ENCODE measurements around the gene MAN2A1.
"Not testable (repeated sequence)": the region's sequence is repeated elsewhere in the genome, so short reads cannot be mapped to it uniquely, and the experiment has no call there.

Gene MAN2A1

DNA sequence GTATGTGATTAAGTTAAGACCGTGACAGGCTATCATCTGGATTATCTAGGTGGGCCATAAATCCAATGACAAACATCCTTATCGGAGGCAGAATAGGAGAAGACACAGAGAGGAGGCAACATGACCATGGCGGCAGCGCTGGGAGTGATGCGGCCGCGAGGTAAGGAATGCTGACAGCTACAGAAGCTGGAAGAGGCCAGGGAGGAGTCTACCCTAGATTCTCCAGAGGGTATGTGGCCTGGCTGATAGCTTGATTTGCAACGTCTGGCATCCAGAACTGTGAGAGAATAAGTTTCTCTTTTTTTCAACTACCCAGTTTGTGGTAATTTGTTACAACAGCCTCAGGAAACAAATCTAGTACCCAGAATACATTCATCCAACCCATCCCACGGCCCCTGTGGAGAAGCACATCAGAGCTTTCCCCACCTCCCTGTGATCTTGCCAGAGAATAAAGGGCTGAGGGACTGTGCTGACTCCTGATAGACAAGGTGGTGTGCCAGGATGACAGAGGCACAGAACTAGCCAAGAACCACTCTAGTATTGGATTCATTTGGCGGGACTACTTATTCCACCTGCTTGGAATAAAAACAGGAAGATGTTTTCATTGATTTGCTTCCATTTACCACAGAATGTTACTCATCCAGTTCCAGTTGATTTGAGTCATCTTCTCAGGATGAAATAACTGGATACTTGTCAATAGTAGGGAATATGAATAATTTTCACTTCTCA lies 187.4 kb downstream of the MAN2A1 start:
- DNase-seq = peak; percentile 83

DNA sequence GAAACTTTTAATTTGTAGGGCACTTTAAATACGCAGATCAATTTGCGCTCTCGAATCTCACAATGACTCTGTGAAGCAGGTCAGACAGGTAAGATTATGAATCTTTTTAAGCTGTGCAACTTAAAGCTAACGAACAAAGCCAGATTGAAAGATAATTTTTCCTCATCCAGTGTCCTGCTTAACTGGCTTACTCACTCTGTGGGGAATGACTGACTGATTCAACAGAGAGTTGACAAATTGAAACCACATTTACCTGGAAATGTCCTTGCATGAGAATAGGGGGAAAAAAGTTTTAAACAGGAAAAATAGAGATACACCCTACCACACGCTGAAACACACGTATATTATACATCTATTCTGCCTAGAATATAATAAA lies 187.9 kb downstream of the MAN2A1 start:
- DNase-seq = peak; percentile 62

DNA sequence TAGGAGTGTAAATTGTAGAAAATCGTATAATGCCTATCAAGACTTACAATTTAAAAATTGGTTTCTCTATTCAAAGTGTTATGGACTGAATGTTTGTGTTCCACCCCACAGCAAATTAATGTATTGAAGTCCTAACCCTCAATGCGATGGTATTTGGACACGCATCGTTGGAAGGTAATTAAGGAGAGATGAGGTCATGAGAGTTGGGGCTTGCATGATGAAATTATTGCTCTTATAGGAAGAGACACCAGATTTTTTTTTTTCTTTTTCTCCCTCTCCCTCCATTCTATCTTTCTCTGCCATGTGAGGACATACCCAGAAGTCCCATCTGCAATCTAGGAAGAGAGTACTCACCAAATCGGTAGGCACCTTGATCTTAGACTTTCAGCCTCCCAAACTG lies 189.2 kb downstream of the MAN2A1 start:
- DNase-seq = no peak

DNA sequence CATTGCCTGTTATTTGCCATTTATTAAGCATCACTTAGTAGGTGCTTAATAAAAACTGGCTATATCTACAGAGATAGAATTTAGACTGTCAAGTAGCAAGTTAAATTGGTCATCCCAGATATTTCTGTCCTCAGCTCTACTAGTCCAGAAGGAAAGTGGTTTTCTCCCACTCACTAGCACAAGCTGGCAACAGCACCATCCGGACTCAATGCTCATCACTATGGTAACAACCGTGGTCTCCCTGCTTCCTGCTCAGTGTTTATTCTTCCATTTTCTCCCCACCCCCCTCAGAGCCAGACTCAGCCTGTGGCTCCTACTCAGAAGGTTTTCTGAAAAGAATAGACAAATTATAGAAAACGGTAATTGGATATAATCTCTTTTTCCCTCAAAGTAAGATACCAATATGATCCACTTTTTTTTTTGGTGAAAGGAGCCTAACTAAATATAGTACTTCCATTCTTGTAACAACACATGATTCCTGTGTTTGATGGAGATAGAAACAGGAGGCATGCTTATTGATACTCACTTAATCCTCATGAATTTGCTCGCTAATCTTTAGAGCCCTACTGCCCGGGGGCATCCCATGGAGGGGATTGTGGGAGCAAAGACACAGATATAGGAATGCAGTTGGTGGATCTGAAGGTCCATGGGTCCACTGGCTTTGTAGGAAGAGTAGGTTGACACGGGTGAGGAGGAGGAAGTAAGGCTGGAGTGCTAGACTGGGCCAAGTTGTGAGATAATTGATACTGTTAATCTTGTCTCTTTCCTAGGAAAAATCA lies 191.4 kb downstream of the MAN2A1 start:
- peak; percentile 10 for DNase-seq

DNA sequence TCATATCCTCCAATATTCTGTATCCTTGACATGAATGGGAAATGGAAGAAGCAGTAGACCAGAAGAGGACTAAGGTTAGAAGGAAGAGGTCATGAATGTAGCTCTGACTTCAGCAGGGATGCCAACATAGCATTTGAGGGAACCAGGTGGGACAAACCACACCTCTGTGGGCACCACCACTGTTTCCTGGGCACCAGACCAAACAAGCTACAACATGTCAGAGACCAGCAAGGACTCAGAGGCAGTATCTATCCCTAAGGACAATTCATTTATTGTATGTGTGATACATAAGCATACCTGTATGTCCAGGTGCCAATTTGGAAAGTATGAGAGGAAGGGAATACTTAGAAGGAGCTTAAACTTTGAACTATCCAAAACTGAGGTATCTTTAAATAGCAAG lies 192.8 kb downstream of the MAN2A1 start:
- DNase-seq = no peak

DNA sequence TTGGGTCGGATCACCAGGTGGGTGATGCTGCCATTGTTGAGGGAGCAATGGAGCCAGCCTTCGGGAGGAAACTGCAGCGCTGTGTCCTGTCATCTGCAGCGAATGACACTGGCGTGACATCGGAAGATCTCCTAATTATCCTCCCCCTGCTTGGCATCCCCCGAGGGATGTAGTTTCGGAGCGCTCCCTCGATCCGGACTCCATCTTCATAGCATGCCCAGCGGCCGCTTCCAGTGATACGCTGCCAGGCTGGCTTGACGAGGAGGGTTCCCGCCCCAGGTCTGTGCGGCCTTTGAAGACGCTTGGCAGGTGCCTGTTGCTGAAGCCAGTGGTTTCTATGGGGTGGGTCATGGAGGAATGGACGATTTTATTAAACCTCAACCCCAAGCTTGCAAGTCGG lies 194.9 kb downstream of the MAN2A1 start:
- no peak for DNase-seq

DNA sequence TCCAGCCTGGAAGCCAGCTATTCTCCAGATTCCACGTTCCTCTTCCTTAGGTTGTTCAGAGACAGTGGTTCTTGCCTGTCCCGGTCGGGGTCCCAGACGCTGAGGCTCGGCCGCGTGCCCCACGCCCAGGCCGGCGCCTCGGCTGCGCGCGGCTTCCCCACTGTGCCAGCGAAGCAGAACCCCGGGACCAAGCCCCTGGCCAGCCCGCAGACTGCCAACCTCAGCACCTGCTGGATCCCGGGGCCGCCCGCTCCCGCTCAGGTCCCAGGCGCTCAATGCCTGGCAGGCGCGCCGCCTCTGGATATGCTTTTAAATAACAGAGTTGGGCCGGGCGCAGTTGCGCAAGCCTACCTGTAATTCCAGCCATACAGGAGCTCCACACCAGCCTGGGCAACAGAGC lies 195.5 kb downstream of the MAN2A1 start:
- DNase-seq = no peak

DNA sequence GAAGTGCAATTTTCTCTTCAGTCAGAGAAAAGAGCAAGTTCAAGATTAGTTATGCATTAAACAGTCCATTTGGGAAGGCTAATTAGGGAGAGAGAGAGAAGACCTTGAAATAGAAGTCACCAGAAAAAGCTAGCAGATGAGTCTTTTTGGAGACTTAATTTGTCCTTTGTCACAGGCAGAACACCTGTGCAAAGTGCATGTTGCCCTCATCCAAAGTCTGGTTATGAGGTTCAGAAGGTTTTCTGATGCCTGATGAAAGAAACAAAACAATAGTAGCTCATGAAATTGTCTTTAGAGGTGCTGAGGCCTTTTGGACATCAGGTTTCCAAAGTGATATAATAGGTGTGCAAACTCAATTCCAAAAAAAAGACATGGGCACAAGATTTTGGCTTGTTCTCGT lies 199.3 kb downstream of the MAN2A1 start:
- no peak for DNase-seq

DNA sequence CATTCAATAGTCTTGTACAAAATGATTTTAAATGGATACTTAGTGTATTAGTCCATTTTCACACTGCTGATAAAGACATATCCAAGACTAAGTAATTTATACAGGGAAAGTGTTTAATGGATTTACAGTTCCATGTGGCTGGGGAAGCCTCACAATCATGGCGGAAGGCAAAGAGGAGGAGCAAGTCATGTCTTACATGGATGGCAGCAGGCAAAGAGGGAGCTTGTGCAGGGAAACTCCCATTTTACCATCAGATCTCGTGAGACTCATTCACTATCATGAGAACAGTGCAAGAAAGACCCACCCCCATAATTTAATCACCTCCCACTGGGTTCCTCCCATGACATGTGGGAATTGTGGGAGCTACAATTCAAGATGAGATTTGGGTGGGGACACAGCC lies 203.5 kb downstream of the MAN2A1 start:
- DNase-seq = not testable (repeated sequence)

DNA sequence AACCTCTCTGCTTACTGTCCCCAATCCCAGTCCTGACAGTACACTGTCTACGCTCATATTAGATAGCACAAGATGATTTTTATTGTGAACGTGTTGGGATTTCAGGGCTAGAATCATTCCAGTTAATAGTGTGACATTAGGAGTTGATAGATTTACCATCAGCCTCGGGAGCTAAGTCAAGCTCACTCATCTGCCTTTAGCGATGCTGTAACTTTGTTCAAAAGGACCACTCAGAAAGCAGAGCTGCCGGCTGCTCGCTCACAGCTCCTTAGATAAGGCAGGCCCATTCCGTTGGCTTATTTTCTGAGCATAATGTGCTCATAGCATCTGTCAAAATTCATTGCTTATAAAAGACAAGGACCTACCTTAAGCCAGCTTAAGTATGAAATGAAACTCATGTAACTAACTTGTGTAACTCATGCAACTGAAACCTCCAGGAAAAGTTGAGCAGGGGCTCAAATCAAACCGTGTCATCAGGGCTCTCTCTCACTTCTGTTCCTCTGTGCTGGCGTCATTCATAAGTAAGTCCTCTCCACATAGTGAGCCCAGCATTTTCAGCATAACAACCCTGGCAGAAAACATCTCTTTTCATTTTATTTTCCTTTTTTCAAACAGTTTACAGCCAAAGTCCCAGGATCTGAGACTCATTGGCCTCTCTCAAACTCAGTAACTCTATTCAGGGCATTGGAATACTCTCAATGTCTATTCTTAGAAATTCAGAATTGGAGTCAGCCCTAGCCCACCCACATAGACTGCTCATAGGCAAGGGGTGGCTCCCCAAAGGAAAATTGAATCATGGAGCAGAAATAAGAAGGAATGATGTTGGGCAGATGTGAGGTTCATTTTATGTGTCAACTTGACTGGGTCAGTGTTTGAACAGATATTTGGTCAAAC lies 208.8 kb downstream of the MAN2A1 start:
- DNase-seq = no peak

DNA sequence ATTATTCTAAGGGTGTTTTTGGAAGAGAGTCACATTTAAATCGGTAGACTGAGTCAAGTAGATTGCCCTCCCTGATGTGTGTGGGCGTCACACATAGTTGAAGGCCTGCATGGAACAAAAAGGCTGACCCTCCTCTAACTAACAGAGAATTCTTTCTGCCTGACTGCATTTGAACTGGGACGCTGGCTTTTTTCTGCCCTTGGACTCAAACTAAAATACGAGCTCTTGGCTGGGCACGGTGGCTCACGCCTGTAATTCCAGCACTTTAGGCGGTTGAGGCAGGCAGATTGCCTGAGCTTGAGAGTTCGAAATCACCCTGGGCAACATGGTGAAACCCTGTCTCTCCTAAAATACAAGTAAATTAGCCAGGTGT lies 209.4 kb downstream of the MAN2A1 start:
- no peak for DNase-seq

DNA sequence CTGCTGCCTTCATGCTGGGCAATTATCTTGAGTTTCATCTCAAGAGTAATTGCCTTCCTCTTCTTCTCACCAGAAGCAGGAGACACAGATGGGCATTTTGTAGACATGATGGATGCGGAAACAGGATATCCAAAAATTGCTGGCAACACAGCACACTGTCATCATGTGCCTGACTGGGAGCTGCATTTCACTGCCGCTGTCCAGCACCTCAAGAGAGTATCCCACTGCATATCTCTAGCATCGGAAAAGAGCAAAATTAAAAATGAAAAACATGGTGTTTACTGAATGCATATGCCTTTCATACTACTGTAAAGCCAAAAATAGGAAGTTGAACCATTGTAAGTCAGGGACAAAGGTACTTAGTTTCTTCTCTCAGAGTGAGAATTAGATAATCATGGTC lies 210.7 kb downstream of the MAN2A1 start:
- no peak for DNase-seq

DNA sequence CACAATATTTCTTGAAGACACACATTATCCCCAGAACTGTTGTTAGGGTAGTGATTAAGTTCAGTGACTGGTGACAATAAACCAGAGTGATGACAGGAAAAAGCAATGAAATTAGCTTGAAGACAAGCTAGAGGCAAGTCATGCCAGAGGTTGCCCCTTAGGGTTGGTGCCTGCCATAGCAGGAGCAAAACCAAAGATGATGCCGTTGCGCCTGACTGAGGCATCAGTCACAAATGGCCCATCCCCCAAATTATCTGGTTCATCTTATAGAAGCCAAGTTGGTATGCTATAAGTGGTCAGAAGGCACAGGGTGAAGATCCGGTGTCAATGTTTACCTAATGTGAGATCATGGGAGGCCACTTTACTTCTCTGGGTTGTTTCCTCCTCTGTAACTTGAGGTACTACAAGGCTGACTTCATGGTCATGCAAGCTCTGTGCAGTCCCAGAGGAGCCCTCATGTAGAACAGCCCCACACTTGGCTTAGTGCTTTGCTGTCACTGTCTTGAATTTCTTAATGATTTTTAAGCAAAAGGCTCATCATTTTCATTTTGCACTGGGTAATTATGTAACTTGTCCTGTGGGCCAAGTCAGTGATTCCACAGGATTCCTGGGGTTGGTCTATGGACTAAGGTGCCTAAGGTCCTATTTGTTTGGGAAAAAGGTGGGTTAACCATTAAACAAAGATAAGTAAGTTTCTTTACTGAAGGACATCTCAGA lies 211.3 kb downstream of the MAN2A1 start:
- no peak for DNase-seq

DNA sequence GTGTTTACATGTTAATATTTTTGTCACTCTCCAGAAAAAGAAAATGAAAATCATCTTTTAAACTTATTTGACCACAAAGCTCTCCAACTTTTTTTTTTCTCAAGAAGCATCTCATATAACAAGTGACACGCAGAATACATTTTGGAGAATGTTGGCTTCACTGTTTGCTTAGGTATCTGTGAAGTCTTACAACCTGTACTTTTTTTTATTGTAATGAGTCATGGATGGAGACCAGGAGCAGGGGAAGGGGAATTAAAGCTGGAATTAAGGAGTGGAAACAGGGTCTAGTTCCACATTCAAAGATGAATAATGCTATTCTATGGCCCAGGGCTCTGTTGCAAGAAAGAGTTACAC lies 211.9 kb downstream of the MAN2A1 start:
- DNase-seq = no peak

DNA sequence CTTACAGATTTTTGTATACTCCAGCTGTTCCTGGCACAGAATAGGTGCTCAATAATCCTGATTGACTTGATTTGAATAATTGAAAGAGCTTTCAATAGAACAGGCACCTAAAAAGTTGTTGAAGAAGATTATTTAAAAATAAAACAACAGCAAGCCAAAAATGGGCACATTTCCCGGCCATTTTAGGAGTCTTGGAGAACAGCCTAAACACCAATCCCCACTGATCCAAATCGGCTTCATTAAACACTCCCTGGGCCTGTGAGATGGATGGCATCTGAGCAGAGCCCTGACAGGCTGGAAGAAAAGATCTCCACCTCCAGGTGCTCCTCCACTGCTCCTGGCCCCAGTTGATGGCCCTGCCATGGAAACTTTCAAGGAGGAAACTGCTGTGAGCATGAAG lies 213.3 kb downstream of the MAN2A1 start:
- DNase-seq = no peak

DNA sequence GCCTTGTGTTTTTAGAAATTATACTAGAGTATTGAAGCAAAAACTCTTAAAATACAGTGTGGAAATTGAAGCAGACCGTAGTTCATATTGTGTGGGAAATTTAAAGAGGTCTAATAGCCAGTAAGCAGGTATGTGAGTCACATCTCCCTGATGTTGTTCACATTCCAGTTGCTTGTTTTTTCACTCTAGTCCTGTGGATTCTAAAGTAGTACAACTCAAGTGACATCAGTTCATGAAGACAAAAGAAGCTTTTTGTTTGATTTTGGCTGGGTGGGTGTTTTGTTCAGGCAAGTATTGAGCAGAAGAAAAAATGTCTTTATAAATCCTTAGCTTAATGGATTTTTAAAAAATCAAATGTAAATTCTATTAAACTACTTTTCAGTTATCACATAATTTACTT lies 216.2 kb downstream of the MAN2A1 start:
- peak; percentile 11 for DNase-seq

DNA sequence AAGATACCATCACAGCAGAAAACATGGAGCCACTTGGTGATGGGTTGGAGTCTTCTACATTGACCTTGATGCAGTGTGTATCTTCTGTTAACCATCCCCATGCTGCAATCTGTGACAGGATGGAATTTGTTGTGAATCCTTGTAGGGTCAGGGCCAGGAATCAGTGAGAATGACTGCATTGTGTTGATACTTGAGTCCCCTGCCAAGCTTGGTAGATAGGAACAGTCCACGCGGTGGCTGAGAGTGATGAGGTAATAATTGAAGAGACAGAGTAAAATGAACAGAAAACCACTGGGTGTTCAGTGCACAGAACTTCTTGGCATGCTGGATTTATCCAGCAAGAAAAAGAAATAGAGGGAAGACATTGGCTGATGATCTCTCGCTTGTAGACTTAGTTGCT lies 217.5 kb downstream of the MAN2A1 start:
- peak; percentile 15 for DNase-seq

DNA sequence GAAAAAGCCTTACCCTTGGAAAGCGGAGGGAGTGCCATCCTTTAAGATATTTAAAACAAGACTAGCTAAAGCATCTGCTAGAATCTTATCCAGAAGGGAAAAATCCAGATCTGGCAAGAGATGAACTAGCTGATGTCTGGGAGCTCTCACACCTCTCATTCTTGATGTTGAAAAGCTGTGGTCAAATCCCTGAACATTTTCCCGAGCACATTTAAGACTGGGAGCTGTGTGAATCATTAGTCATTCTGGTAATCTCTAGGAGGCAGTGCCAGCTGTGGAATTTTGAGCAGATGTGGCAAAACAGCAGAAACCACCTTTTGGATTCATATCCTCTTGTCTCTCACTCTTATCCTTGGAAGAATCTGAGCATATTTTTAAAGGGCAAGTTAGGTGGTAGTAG lies 218.0 kb downstream of the MAN2A1 start:
- peak; percentile 87 for DNase-seq

DNA sequence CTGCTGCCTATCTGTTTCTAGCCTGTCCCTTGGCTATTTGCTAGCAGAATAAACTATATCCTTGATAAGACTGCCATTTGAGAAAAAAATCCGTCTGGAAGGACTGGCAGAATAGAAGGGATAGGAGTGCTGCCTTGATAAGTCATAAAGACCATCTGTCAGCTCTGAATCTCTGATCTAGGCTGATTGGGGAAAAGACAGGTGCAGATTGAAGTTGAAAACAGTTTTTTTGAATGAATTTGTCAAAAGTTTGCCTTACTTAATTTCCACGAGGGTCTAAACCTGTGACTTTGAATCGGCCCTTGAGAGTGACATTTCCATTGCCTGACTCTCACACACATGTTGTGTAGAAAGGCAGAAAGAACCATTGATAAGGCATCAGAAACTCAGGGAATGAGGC lies 218.6 kb downstream of the MAN2A1 start:
- DNase-seq = no peak

DNA sequence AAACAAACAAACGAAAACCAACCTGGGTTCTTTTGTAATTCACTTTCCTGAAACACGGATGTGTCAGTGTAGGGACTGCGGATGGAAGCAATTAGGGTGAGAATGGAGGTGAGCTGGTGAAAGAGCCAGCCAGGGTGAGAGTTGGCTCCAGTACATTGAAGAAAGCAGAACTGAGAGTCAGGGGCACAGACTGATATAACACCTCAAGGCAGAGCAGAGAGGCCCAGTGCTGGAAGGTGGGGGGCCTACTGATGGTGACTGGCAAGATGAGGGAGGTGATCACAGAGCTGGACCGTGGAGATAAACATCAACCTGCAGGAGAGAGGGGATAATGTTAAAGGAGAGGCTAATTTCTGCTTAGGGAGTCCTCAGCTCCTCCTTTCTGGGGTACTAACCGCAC lies 221.1 kb downstream of the MAN2A1 start:
- DNase-seq = no peak

DNA sequence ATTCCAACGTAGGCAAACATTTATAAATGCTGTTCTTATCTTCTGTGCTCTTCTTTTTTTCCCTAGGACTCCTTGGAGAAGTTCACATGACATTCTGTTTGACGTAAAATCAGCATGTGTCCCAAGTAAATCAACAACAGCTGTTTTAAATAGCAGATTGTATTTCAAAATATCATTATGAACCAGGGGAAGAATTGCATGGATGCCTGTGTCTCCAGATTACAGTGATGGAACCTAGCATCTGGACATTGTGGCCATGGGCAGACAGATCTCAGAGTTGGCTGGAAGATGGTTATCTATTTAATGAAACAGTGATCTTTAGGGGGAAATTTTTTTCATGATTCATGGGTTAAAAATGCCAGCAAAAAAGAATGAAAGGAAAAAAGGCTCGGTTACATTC lies 222.0 kb downstream of the MAN2A1 start:
- DNase-seq = peak; percentile 88

DNA sequence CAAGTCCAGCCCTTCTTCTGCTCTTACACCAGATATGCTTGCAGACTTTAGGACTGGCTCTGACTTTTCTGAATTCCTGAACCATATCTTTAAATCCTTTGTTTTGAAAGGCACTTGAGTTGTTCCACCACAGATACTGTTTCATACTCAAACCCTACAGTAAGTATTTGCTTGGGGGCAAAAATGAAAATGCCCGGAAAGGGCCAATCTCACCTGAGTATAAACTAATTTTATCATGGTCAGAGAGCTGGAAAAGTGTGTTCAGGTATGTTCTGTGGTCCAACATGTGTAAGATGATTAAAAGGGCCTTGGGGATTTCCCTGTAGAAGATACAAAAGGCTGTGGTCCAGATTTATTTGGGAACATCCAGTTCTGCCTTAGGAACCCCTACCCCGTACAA lies 225.2 kb downstream of the MAN2A1 start:
- DNase-seq = no peak

DNA sequence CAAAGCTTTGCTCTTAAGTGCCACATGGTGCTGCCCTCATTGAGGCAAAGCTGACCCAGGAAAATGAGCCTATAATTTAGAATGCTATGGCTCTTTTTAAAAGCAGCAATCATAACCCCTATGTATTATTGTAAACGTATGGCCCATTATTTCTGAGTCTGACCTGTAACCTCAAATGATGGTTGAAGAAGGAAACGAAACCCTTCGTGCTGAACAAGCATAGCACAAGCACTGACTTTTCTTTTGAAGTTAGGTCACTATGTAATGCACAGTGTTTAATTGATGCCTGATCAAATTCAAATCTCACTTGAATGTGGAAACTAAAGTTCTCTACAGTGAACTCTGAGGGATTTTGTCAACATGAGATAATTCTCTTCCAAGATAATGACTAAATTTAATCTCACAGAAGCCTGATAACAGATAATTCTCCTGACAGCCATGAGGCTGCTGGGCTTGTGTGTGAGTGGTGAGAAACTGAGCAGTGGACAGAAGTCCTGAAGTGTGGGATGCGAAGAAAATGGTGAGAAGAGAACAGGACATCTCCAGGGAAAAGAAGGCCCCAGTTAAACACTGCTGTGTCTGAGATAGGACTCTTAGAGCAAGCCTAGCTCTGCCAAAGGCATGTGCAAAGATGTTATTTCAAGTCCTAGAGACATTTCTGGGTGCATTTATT lies 226.9 kb downstream of the MAN2A1 start:
- DNase-seq = no peak

Measured in fibroblast of upper back skin (primary cell).